Embryonic facial prominence (tissue), 1 donor: ENCODE data around the gene DENND2D.

Source experiments
- DNase-seq: peaks from one replicate; pipeline ENCODE4 v3.0.0-alpha.2; 2016; ENCODE audit errors: extremely low spot score

Gene DENND2D

GRCh38 chr1:111202707-111203623, 2.5 kb upstream of the DENND2D start:
- no peak for DNase-seq

GRCh38 chr1:111202366-111202706, 1.9 kb upstream of the DENND2D start:
- DNase-seq = no peak

- no peak for DNase-seq
These were observed 1.0 kb upstream of the DENND2D start for GRCh38 chr1:111201275-111202090.

- no peak for DNase-seq
These were observed 336 bp upstream of the DENND2D start for GRCh38 chr1:111200802-111201161.

GRCh38 chr1:111199329-111199728, 1.1 kb downstream of the DENND2D start:
- no peak for DNase-seq

- no peak for DNase-seq
These were observed 1.6 kb downstream of the DENND2D start for GRCh38 chr1:111198836-111199235.

- DNase-seq = no peak
These were observed 2.7 kb downstream of the DENND2D start for GRCh38 chr1:111197598-111198284.

GRCh38 chr1:111196213-111196612, 4.2 kb downstream of the DENND2D start:
- no peak for DNase-seq

DNA sequence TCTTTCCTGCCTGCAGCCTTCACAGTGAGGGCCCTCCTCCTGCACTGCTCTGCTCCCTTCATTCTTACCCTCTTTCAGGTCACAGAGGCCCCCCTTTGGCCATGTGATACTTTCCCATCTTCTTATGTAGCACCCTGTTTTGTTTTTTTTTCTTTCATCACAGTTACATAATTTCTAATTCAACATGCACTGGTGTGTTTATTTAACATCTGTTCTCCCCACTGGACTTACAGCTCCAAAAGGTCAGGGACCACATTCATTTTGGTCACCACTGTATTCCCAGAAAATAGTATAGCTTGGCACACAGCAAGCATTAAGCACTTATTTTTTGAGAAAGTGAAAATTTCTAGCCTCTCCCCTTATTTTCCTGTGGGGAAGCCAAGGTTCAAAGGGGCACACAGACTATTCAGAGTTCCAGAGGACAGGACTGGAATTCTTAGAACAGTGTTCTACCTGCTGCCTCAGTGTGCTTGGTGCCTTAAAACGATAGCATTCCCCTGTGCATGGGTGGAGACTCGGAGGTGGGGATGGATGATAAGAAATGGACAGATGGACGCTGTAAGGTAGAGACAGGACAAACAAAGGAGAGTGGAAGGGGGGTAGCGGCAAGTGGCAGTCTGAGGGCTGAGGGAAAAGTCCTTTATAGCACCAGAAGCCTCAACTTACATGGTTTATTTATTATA, 5.3 kb downstream of the DENND2D start:
- DNase-seq = no peak

GRCh38 chr1:111193712-111194480, 6.5 kb downstream of the DENND2D start:
- DNase-seq = no peak

DNA sequence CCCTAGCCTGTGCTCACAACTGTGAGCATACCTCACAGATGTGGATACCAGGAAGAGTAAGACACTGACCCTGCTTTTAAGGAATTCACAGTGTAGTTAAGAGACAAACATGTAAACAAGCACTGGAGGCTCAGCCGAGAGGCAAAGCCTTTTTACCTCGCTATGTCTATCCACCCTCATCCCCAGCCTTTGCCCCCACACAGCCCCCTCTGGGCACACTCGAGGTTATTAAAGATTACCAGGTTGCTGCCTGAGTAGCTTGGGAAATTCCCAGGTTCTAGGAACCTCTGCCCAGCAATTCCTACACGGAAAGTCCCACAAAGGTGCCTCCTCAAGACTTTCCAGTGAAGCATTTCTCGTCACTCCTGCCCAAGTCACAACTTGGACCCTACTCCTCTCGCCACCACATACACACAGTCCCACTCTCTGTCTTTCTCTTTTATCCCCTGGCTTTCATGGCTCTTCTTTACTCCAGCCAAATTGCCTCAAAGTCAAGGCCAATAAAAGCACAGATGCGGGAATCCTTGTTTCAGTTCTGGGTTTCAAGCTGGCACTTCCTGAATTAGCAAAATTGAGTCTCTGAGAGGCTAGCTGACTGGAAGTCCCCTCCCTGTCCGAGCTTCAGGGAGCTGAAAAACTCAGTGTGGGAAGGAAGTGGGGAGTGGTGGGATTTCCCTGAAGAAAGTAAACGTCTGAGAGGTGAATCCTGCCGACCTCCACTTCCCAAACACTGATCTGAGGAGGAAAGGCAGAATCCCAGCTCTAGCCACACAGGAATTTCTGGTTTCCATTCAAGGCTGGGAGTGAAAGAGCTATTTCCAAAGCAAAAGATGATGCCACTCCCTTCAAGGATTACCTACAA, 7.6 kb downstream of the DENND2D start:
- no peak for DNase-seq

DNA sequence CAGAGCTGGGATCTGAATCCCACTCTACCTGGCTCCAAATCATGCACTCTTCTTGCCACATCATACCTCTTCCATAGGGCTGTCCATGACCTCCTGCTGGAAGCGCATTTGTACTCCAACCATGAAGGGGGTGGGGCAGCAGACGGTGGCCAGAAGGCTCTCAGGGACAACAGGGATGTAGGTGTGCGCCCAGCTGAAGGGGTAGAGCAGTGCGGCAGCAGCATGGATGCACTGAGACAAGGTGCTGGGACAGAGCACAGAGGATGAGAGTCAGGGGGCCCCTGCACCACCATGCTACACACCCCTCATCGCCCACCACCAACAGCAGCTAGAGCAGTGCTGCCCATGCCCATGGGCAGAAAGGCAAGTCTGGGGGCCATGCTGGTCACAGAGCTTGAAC, 8.4 kb downstream of the DENND2D start:
- no peak for DNase-seq

DNA sequence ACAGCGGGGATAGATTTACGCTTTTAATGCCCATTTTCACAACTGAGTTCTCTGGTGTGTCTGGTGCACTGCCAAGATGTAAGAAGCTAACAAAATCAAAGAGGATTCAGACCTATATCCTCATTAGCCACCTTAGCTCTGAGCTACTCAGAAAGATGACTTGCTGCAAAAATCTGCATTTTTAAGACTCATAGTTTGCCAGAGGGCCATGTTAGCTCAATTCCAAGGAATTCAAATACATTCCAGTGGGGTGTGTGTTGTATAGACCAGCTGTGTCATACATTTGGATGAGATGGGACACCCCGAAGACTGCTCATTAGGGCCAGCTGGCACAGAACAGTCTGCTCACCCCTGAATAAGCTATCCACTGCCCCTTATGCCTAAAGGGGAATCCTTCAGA, 8.9 kb downstream of the DENND2D start:
- no peak for DNase-seq

GRCh38 chr1:111190931-111191451, 9.5 kb downstream of the DENND2D start:
- DNase-seq = no peak

DNA sequence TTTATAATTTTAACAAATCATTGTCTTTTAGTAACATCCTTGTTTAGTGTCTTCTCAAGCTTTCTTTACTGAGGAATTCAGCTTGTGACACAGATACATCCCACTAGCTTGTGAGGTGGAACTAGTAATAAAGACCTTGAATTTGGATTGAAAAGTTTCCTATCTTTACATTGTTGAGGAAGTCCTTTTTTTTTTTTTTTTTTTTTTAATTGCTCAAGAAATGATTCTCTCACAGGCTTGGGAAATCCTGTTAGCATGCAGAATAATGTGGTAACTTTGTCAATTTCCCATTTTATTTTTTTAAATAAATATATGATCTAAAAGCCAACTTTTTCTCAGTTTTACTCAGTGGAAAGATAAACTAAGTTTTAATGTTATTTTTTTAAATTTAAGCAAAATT, 15.8 kb downstream of the DENND2D start:
- DNase-seq = no peak

DNA sequence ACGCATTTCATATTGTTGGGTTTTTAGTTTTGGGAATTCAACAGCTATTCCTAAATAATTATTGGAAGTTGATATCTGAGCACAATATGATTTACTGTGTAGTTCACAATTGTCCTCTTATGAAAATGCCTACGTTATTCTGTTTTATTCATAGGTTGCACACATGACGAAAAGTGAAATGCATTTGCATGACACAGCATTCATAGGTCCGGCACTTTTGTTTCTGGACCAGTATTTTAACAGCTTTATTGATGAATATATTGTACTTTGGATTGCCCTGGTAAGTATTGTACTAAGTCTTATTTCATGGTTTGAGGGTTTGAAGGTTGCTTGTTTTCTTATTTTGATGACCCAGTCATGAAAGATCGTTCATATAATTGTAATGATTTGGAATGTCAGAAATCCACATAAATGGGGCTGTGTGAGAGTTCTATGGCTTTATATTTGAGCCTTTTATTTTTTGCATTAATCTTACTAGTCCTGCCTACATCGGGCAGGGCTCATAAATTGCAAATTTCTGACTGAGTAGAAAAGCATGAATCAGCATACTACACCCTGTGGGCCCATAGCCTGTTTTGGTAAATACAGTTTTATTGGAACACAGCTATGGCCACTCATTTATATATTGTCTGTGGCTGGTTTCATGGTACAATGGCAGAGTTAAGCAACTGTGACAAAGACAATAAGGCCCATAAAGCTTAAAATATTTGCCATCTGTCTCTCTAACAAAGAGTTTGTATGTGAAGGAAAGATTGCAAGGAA, 17.0 kb downstream of the DENND2D start:
- no peak for DNase-seq

DNA sequence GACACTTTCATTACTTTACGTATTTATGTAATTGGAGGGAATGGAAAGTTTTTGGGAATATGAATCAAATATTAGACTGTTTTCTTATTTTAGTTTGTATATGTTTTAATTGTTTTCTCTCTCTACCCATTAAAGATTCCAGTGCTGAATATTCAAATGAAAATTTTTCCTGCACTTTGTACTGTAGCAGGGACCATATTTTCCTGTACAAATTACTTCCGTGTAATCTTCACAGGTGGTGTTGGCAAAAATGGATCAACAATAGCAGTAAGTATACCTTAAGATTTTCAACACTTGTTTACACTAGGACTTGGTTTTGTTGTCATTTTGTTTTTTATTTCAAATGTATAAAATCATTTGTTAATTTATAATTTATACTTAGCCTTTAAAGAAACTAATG, 18.4 kb downstream of the DENND2D start:
- no peak for DNase-seq

GRCh38 chr1:111179968-111180533, 20.4 kb downstream of the DENND2D start:
- DNase-seq = no peak

DNA sequence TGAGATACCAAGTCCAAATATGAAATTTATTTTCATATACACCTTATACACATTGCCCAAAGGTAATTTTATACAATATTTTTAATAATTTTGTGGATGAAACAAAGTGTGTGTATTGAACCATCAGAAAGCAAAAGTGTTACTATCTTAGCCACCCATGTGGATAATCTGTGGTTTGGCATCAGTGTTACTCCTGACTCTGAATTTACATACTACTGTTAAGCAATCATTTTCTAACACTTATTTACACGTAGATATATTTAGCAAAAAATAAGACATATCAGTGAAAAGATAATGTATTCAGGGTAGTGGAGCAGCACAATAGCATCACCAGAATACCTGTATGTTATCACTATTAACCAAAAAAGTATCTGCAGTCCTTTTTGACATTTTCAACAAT, 23.8 kb downstream of the DENND2D start:
- DNase-seq = no peak
